Gastrocnemius medialis (tissue), 4 donors: ENCODE results near the gene RSBN1L.

Source experiments
- CTCF ChIP-seq, 5 experiments: fragments of 450-650 bp in 3 of 5; fragments of 200-600 bp in 2 of 5; sonication (generic) in 2 of 5; IDR thresholded peaks in 4 of 5; conservative IDR thresholded peaks in 1 of 5; 1 replicate in 4 of 5; 2 replicates in 1 of 5; pipeline ENCODE4 v1.5.1; 2016 to 2019; ENCODE audit warnings: antibody characterized with exemption in 5 of 5, mild to moderate bottlenecking in 3 of 5, moderate library complexity in 3 of 5
- POLR2A ChIP-seq, 2 donors: fragments of 450-650 bp; IDR thresholded peaks; one replicate each; pipeline ENCODE4 v1.6.1; 2017; ENCODE audit warnings: antibody characterized with exemption in 2 of 2, mild to moderate bottlenecking in 2 of 2, moderate library complexity in 2 of 2

- TF ChIP-seq CTCF (IDR thresholded peaks at IDR 0.05 in 4 of 5, conservative IDR thresholded peaks at IDR 0.05 in 1 of 5) (no peak), POLR2A (IDR thresholded peaks at IDR 0.05) (no peak)
Observed at GRCh38 chr7:77783545-77783944, 87.3 kb downstream of the RSBN1L start.
